HG03139 (cell line): ENCODE results near the gene NKX6-2.
"Not testable (repeated sequence)": the region's sequence is repeated elsewhere in the genome, so short reads cannot be mapped to it uniquely, and the experiment has no call there.

Source experiments
- ATAC-seq: cut with Tn5 transposase; IDR thresholded peaks from one replicate; pipeline ENCODE4 v1.9.1; 2021; ENCODE audit not compliant: unreplicated experiment

The NKX6-2 gene

GRCh38 chr10:132783940-132784865 is 1.7 kb downstream of the NKX6-2 start:
- no peak for ATAC-seq

DNA sequence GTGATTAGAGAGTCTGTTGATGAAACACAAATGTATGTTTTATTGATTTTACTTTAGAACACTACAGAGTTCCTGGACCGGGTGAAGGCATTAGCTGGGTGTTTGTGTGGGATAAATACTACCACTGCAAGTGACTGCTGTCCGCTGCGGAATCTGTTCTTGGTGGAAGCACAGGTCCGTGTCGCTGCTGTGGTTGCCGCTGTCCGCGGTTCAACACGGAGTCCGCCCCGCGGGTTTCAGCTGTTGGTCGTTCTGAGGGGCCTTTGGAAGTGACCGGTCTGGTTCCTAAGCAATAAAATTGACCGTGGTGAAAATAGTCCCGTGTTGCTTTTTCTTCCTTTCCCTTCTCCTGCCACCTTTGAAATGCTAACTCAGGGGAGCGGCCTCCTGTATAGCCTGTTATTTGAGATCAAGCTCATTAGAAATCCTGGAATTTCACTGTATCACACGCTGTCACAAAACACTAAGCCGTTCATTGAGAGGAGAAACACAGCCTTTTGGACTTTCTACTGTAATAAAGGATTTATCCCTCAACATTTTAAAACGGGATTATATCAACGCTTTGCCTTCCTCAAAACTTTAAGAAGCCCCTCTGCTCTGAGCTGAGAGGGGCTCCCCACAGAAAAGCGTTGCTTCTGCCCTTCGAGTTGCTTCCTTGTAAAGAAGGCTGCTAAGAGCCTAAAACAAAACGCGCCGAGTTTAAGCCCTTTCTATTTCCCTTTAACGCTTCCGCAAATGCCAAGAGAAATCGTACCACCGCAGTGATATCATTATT is 2.6 kb downstream of the NKX6-2 start:
- ATAC-seq: no peak

GRCh38 chr10:132781556-132781955 is 4.4 kb downstream of the NKX6-2 start:
- no peak for ATAC-seq

DNA sequence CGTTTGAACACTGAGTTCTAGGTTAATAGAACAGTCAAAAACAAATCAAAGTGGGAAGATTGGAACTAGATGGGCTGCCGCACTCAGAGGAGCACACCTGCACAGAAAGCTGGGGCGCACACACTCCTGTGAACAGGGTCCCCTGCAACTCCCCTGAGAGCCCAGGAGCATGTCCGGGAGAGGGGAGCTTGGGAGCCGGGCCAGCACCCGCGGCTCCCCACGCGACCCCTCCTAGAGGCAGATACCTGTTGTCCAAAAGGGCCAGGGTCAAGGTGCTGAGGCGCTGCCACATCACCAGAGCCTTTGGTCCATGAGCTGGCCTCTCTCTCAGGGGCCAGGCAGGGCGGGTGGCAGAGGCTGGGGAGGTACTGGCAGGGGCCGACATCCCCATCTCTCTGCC is 5.6 kb downstream of the NKX6-2 start:
- no peak for ATAC-seq

DNA sequence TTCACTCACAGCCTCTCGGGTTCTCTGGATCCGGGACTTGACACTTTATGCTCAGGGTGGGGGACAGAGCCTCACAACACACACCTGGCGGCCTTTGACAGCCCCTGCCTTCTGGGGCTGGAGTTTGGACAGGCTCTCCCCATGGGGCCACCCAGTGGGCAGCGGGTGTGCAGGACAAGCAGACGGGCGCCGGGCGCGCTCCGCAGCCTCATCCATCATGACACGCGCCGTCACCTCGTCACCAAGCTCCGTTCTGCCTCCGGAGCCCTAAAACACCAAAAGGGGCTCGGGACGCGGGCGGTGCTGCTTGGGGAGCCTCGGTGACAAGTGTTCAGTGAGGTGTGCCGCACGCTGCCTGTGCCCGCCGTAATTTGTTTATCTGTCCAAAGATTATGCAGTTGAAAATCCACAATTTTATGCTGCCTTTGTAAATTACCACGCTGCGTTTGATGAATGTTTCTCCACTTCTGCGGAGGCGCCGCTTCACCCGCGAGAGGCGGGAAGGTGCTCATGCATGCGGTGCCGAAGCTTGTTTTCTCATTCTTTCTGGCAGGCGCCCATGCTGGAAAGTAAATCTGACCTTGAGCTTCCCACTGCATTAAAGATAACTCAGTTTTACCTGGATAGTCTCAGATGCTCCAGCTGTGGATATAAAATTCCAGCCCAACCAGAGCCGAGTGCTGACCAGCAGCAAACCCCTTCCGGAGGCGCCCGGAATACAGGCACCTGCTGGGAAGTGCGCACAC is 6.2 kb downstream of the NKX6-2 start:
- no peak for ATAC-seq

GRCh38 chr10:132777441-132777840 is 8.5 kb downstream of the NKX6-2 start:
- no peak for ATAC-seq

- ATAC-seq: no peak
Measured at GRCh38 chr10:132776821-132777220, 9.1 kb downstream of the NKX6-2 start.

GRCh38 chr10:132776186-132776585 is 9.8 kb downstream of the NKX6-2 start:
- no peak for ATAC-seq

GRCh38 chr10:132774902-132775863 is 10.8 kb downstream of the NKX6-2 start:
- ATAC-seq: no peak

- no peak for ATAC-seq
Measured at GRCh38 chr10:132774181-132774901, 11.6 kb downstream of the NKX6-2 start.

DNA sequence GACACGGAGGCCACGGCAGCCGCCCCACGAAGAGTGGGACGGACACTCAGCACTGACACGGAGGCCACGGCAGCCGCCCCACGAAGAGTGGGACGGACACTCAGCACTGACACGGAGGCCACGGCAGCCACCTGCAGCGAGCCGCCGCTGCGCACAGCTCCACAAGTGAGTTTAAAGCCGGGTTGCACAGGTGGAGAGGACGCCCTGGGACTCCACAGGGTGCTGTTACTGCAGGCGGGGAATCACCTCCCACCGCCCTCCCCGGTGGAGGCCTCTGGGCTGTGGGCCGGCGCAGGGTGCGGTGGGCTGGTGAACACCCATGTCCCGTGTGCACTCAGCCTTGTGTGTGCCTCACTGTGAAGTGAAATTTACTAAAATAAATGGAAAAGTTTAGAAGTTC is 13.1 kb downstream of the NKX6-2 start:
- not testable (repeated sequence) for ATAC-seq

- ATAC-seq: no peak
Measured at GRCh38 chr10:132770061-132771021, 15.6 kb downstream of the NKX6-2 start.

DNA sequence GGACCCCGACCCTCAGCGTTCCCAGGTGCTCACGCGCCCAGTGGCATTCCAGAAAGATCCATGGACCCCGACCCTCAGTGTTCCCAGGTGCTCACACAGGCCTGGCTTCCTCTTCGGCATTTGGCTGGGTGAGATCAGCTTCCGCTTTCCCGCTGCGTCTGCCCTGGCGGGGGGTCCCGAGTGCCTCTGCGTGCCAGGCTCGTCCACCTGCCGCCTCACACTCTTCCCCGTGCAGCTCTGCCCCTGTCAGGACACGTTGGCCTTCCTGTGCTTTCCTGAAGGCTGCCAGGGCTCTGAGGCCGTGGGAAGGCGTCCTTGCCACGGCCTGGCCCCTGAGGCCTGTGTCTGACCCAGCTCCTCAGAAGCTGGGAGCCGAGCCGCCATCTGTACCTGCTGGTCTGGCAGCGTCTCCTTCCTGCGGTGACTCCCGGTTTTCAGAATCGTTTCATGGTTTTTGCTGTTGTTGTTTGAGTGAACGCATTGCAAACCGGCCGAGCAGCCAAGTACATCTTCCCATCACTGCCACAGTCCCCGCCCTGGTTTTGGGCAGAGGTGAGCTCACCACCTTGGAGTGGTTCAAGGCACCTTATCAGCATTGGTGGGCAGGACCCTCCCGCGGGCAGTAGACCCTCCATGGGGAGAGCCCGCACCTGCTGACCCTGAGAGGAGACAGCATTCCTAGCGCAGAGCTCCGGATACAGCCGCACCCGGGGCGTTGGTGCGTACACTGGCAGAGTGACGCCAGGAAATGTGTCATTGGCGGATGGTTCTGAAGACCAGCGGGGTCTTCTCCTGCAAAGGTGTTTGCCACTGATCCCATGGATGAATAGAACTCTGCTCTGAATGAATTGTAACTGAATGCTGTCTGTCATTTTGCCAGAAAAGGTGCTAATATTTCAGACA is 17.4 kb downstream of the NKX6-2 start:
- no peak for ATAC-seq

- no peak for ATAC-seq
Measured at GRCh38 chr10:132766291-132766690, 19.7 kb downstream of the NKX6-2 start.

GRCh38 chr10:132765435-132765834 is 20.5 kb downstream of the NKX6-2 start:
- no peak for ATAC-seq

DNA sequence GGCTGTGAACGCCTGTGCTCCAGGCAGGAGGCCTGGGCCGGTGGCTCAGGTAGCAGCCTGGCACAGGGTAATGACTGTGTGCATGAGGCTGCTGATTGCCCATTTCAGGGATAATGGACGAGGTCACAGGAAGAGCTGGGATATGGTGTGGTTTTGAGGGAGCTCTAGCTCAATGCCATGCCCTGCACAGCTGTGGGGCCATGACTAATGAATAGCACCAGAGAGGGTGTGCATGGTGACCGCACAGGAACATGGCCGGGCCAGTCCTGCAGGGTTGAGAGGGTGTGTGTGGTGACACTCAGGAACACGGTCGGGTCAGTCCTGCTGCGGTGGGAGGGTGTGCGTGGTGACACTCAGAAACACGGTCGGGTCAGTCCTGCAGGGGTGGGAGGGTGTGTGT is 21.8 kb downstream of the NKX6-2 start:
- no peak for ATAC-seq

DNA sequence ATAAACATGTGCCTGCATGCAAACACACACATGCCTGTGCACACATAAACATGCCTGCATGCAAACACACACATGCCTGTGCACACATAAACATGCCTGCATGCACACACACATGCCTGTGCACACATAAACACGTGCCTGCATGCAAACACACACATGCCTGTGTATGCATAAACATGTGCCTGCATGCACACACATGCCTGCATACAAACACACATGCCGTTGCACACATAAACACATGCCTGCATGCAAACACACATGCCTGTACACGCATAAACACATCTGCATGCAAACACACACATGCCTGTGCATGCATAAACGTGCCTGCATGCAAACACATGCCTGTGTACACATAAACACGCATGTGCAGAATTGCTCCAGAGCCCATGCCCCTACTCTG is 22.4 kb downstream of the NKX6-2 start:
- ATAC-seq: no peak
